WTC11 (cell line): ENCODE measurements around the gene SPSB4. TPM values are rescaled to one million over a fixed set of nuclear protein-coding genes. Genes with fewer than 3 reads are reported as not detected.

Source experiments
- ATAC-seq: fragments of 200-7000 bp; cut with Tn5 transposase; 2 replicates; pipeline ENCODE4 v1.10.0; 2021; ENCODE audit warnings: mild to moderate bottlenecking, moderate library complexity
- CTCF ChIA-PET: fragments of 300-600 bp; sonication (Branson Sonifier 250); formaldehyde crosslinking; loops from one replicate; lab custom pipeline; 2021; ENCODE audit warnings: antibody characterized with exemption; lab: Charles Lee
- POLR2A ChIA-PET: fragments of 350-600 bp; sonication (Branson Sonifier 250); formaldehyde crosslinking; loops from one replicate; lab custom pipeline; 2021; ENCODE audit warnings: antibody characterized with exemption; lab: Charles Lee
- DNase-seq: peaks from one replicate; pipeline ENCODE4 v3.0.0; 2021; ENCODE audit warnings: low spot score
- H3K27ac Mint-ChIP-seq: 2 replicates; pipeline ENCODE4 v1.8.0; 2021; ENCODE audit warnings: mixed read lengths
- H3K27me3 Mint-ChIP-seq: 2 replicates; pipeline ENCODE4 v1.8.0; 2021; ENCODE audit warnings: low read depth, mild to moderate bottlenecking, moderate library complexity, mixed read lengths
- H3K36me3 Mint-ChIP-seq: 2 replicates; pipeline ENCODE4 v1.8.0; 2021; ENCODE audit warnings: mixed read lengths
- H3K4me1 Mint-ChIP-seq: 2 replicates; pipeline ENCODE4 v1.8.0; 2022; ENCODE audit warnings: mixed read lengths
- H3K4me3 Mint-ChIP-seq: 2 replicates; pipeline ENCODE4 v1.8.0; 2021; ENCODE audit warnings: mild to moderate bottlenecking, moderate library complexity, mixed read lengths
- H3K9me3 Mint-ChIP-seq: 2 replicates; pipeline ENCODE4 v1.8.0; 2021; ENCODE audit warnings: mixed read lengths
- AR ChIP-seq: fragments of 250-450 bp; sonication (Bioruptor Pico); IDR thresholded peaks from 2 replicates; pipeline ENCODE4 v1.9.0; 2021; ENCODE audit warnings: mild to moderate bottlenecking
- GABPB1 ChIP-seq: sonication (generic); formaldehyde crosslinking; IDR thresholded peaks from 2 replicates; pipeline ENCODE4 v1.8.1; 2023; ENCODE audit warnings: mild to moderate bottlenecking, missing genetic modification reagents
- JAZF1 ChIP-seq: fragments of 250-450 bp; sonication (Bioruptor Pico); IDR thresholded peaks from 2 replicates; pipeline ENCODE4 v1.9.0; 2021; ENCODE audit warnings: moderate library complexity, mild to moderate bottlenecking, inconsistent platforms
- MAX ChIP-seq: sonication (generic); formaldehyde crosslinking; IDR thresholded peaks from 2 replicates; pipeline ENCODE4 v1.8.0; 2022; ENCODE audit warnings: mild to moderate bottlenecking, missing genetic modification reagents
- NFE2L1 ChIP-seq: sonication (generic); formaldehyde crosslinking; IDR thresholded peaks from 2 replicates; pipeline ENCODE4 v1.8.1; 2023; ENCODE audit warnings: missing genetic modification reagents
- PRDM15 ChIP-seq: sonication (generic); formaldehyde crosslinking; IDR thresholded peaks from 2 replicates; pipeline ENCODE4 v1.8.0; 2022; ENCODE audit warnings: missing genetic modification reagents
- USF1 ChIP-seq: sonication (generic); formaldehyde crosslinking; IDR thresholded peaks from 2 replicates; pipeline ENCODE4 v1.8.0; 2022; ENCODE audit warnings: mild to moderate bottlenecking, missing genetic modification reagents
- USF2 ChIP-seq: sonication (generic); formaldehyde crosslinking; IDR thresholded peaks from 2 replicates; pipeline ENCODE4 v1.8.1; 2023; ENCODE audit warnings: mild to moderate bottlenecking, missing genetic modification reagents, moderate library complexity
- ZBTB21 ChIP-seq: sonication (generic); formaldehyde crosslinking; IDR thresholded peaks from 2 replicates; pipeline ENCODE4 v1.8.1; 2023; ENCODE audit warnings: mild to moderate bottlenecking, missing genetic modification reagents, borderline replicate concordance
- ZNF232 ChIP-seq: sonication (generic); formaldehyde crosslinking; IDR thresholded peaks from 2 replicates; pipeline ENCODE4 v1.8.0; 2022; ENCODE audit warnings: mild to moderate bottlenecking, missing genetic modification reagents
- ZNF281 ChIP-seq: sonication (generic); formaldehyde crosslinking; IDR thresholded peaks from 2 replicates; pipeline ENCODE4 v1.8.0; 2023; ENCODE audit warnings: mild to moderate bottlenecking, missing genetic modification reagents
- ZSCAN18 ChIP-seq: fragments of 250-450 bp; sonication (Bioruptor Pico); IDR thresholded peaks from 2 replicates; pipeline ENCODE4 v2.1.2; 2022; ENCODE audit warnings: mild to moderate bottlenecking, moderate library complexity
- total RNA-seq: library from RNA; stranded (reverse); gene quantifications from 3 replicates; pipeline ENCODE4 v1.2.3, GENCODE V29; 2021

The SPSB4 gene
- total RNA-seq, 1 experiment from 2014 or later, result 19.7 TPM

- Mint-ChIP-seq H3K4me3 (no peak overlapping the region), H3K9me3 (no peaks in the 10 kb centered on the region), H3K27me3 (no peaks in the 10 kb centered on the region), H3K27ac (no peak overlapping the region), H3K4me1 (peaks cover 91% of the 10 kb centered on the region), H3K36me3 (no peaks in the 10 kb centered on the region)
- TF ChIP-seq ZBTB21 (CRISPR knock-in tag) (no peak), AR (CRISPR knock-in tag) (no peak), GABPB1 (no peak), MAX (CRISPR knock-in tag) (no peak), USF2 (CRISPR knock-in tag) (no peak), ZNF232 (CRISPR knock-in tag) (no peak), PRDM15 (CRISPR knock-in tag) (no peak), ZNF281 (no peak), ZSCAN18 (CRISPR knock-in tag) (no peak), JAZF1 (CRISPR knock-in tag) (no peak), USF1 (CRISPR knock-in tag) (no peak), NFE2L1 (no peak)
- ATAC-seq (no peak), DNase-seq (no peak)
- POLR2A ChIA-PET, result no interaction called here
- CTCF ChIA-PET, result interaction anchor here (0.9 to 3.5 kb wide), 4 partner anchors 18 to 77 kb away, joined by 3 to 22 read pairs (median 10); partner anchors contain the start of gene SPSB4
These were observed 36.6 kb downstream of the SPSB4 start for GRCh38 chr3:141087778-141088130.
